ENCODE measurements around the gene PDIA2.
A peak's percentile ranks its signal among the peaks of the same experiment; 100 is the strongest.

Gene PDIA2

DNA sequence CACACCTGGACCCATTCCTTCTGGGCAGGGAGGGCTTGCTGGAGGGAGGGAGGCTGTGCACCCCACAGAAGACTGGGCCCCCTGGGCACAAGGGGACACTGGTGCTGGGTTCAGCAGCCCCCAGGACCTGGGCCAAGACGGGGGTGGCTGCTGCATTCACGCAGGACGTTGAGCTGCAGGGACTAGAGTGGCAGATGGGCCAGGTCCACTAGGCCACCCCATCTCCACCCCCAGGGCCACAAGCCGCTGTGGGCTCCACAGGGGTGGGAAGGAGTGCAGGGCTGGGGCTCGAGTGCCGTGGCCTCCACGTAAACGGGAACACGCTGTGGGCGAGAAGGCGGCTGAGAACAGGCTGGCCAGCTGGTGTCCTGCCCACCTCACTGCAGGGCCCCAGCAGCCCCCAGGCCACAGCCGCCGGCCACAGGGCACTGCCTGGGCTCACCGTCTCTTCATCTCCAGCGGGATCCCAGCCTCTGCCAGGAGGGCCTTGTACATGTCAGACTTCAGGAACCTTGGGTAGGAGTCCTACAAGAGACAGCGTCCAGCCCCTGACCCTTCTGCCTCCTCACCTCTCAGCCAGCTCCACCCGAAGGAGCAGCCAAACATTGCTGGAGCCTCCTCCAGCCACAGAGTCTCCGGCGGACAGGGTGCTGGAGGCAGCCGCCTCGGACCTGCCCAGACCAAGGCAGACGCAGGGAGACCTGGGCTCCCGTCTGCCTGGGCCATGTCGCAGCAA, 13.7 kb upstream of the PDIA2 start:
- H3K4me3 Mint-ChIP-seq, result no peak overlapping the region

GRCh38 chr16:270381-271255, 12.3 kb upstream of the PDIA2 start:
- Mint-ChIP-seq H3K36me3 (ENCODE audit: low read depth) (no peaks in the 10 kb centered on the region), H3K27ac (no peak overlapping the region), H3K4me1 (ENCODE audit: low read depth) (no peaks in the 10 kb centered on the region), H3K4me3 (no peak overlapping the region), H3K9me3 (no peaks in the 10 kb centered on the region), H3K27me3 (no peaks in the 10 kb centered on the region)

More for the DNA sequence above, 13.7 kb upstream of the PDIA2 start:
- Mint-ChIP-seq H3K9me3 (no peaks in the 10 kb centered on the region), H3K4me1 (ENCODE audit: low read depth) (no peaks in the 10 kb centered on the region), H3K27ac (no peak overlapping the region), H3K36me3 (ENCODE audit: low read depth) (no peaks in the 10 kb centered on the region), H3K27me3 (no peaks in the 10 kb centered on the region)

DNA sequence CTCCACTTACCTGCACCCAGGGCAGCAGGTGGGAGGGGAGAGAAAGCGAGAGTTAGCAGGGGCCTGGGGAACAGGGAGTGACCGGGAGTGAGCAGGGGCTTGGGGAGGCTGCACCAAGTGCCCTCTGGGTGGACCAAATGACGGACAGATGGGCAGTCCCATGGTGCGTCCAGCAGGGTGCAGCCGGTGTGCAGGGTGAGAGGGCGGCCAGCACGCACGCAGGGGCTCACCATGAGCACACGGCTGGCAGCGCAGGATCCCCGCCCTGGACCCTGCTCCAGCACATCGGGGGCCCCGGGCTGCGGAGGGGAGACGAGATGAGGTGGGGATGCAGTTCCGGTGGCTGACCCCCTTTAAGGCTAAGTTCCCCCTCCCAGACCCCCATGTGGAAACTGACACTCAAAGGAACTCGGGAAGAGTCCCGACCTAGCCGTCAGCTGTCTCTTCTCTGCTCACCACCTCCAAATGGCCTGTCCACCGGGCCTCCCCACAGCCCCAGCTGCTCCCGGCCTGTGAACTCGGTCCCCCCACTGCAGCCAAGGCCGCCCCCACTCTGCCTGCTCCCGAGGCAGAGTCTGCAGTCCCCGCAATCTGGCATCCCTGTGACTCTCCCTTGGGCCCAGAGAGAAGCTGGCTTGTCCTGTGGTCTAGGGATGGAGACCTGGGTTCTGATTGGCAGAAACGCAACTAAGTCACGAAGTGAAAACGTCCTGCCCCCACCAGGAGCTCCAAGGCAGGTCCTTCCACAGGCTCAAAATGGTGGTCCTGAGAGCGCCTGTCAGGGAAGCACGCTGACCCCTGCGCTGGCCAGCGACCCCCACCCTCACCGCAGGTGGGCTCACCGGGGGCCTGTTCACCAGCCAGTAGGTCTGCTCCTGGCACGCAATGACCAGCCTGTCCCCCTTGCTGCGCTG, 10.1 kb upstream of the PDIA2 start:
- no peaks in the 10 kb centered on the region for H3K4me1 Mint-ChIP-seq (ENCODE audit: low read depth)
- peaks cover 14% of the 10 kb centered on the region for H3K27me3 Mint-ChIP-seq
- no peaks in the 10 kb centered on the region for H3K9me3 Mint-ChIP-seq
- H3K36me3 Mint-ChIP-seq (ENCODE audit: low read depth), result no peaks in the 10 kb centered on the region
- no peak overlapping the region for H3K27ac Mint-ChIP-seq
- H3K4me3 Mint-ChIP-seq, result no peak overlapping the region

GRCh38 chr16:273547-274421, 9.2 kb upstream of the PDIA2 start:
- H3K4me3 Mint-ChIP-seq, result no peak overlapping the region
- H3K9me3 Mint-ChIP-seq, result no peaks in the 10 kb centered on the region
- peaks cover 14% of the 10 kb centered on the region for H3K27me3 Mint-ChIP-seq
- H3K36me3 Mint-ChIP-seq (ENCODE audit: low read depth), result no peaks in the 10 kb centered on the region
- H3K4me1 Mint-ChIP-seq (ENCODE audit: low read depth), result peaks cover 1% of the 10 kb centered on the region
- no peak overlapping the region for H3K27ac Mint-ChIP-seq

DNA sequence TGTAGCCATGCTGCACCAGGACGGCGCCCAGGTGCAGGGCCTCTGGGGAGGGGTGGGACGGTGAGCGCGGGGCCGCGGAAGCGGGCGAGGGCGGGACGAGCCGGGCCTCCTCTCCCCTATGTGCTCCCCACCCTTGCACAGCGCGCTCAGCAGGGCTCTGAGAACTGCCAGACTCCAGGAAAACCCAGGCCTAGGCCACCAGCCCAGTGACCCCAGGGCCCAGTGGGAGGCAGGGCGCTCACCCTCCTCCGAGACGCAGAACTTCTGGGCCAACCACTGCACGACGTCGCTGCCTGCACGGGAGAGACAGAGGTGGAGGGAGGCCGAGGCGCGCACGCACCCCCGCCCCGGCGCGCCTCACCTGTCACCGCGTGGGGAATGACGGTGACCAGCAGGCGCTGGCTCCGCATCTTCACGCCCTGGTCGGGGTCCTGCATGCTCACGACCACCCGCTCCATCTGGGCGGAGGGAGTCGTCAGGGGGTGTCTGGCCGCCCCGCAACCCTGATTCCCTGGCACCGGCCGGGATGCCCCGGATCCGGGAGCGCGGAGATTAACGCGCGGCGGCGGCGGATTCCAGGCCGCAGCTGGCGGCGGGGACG, 7.8 kb upstream of the PDIA2 start:
- Mint-ChIP-seq H3K4me3 (no peak overlapping the region), H3K36me3 (ENCODE audit: low read depth) (no peaks in the 10 kb centered on the region), H3K4me1 (ENCODE audit: low read depth) (peaks cover 7% of the 10 kb centered on the region), H3K27me3 (peaks cover 17% of the 10 kb centered on the region), H3K27ac (no peak overlapping the region), H3K9me3 (no peaks in the 10 kb centered on the region)

GRCh38 chr16:275786-276232, 7.2 kb upstream of the PDIA2 start, which contains the start of gene RGS11:
Gene RGS11, minus strand, starts transcription at chr16:275944. Its CDS starts 33 bp downstream, at chr16:275911.
- no peaks in the 10 kb centered on the region for H3K9me3 Mint-ChIP-seq
- peaks cover 7% of the 10 kb centered on the region for H3K4me1 Mint-ChIP-seq (ENCODE audit: low read depth)
- H3K27me3 Mint-ChIP-seq, result peaks cover 17% of the 10 kb centered on the region
- no peak within 1 kb of the TSS for H3K4me3 Mint-ChIP-seq
- H3K27ac Mint-ChIP-seq, result no peak within 1 kb of the TSS
- H3K36me3 Mint-ChIP-seq (ENCODE audit: low read depth), result no peaks in the 10 kb centered on the region

- Mint-ChIP-seq H3K4me3 (peak overlapping the region; percentile 4), H3K36me3 (ENCODE audit: low read depth) (no peaks in the 10 kb centered on the region), H3K27me3 (peaks cover 17% of the 10 kb centered on the region), H3K9me3 (no peaks in the 10 kb centered on the region), H3K4me1 (ENCODE audit: low read depth) (peaks cover 7% of the 10 kb centered on the region), H3K27ac (no peak overlapping the region)
Observed at GRCh38 chr16:276426-277077, 6.4 kb upstream of the PDIA2 start.

- H3K36me3 Mint-ChIP-seq (ENCODE audit: low read depth), result no peaks in the 10 kb centered on the region
- H3K27me3 Mint-ChIP-seq, result peaks cover 17% of the 10 kb centered on the region
- no peak overlapping the region for H3K4me3 Mint-ChIP-seq
- H3K4me1 Mint-ChIP-seq (ENCODE audit: low read depth), result peaks cover 7% of the 10 kb centered on the region
- H3K27ac Mint-ChIP-seq, result no peak overlapping the region
- H3K9me3 Mint-ChIP-seq, result no peaks in the 10 kb centered on the region
Observed at GRCh38 chr16:278863-279366, 4.0 kb upstream of the PDIA2 start.

GRCh38 chr16:279531-279930, 3.4 kb upstream of the PDIA2 start:
- Mint-ChIP-seq H3K4me1 (ENCODE audit: low read depth) (peaks cover 7% of the 10 kb centered on the region), H3K9me3 (no peaks in the 10 kb centered on the region), H3K27me3 (peaks cover 17% of the 10 kb centered on the region), H3K27ac (no peak overlapping the region), H3K36me3 (ENCODE audit: low read depth) (no peaks in the 10 kb centered on the region), H3K4me3 (no peak overlapping the region)

- Mint-ChIP-seq H3K27me3 (peaks cover 17% of the 10 kb centered on the region), H3K27ac (no peak overlapping the region), H3K36me3 (ENCODE audit: low read depth) (no peaks in the 10 kb centered on the region), H3K4me3 (no peak overlapping the region), H3K9me3 (no peaks in the 10 kb centered on the region), H3K4me1 (ENCODE audit: low read depth) (peaks cover 7% of the 10 kb centered on the region)
Observed at GRCh38 chr16:280005-280460, 2.9 kb upstream of the PDIA2 start.

GRCh38 chr16:280552-280951, 2.4 kb upstream of the PDIA2 start, which contains the start of gene ARHGDIG:
Gene ARHGDIG, plus strand, starts transcription at chr16:280591. Its CDS starts 90 bp downstream, at chr16:280681.
- peaks cover 7% of the 10 kb centered on the region for H3K4me1 Mint-ChIP-seq (ENCODE audit: low read depth)
- H3K27ac Mint-ChIP-seq, result no peak within 1 kb of the TSS
- peaks cover 17% of the 10 kb centered on the region for H3K27me3 Mint-ChIP-seq
- no peak within 1 kb of the TSS for H3K4me3 Mint-ChIP-seq
- no peaks in the 10 kb centered on the region for H3K9me3 Mint-ChIP-seq
- no peaks in the 10 kb centered on the region for H3K36me3 Mint-ChIP-seq (ENCODE audit: low read depth)

DNA sequence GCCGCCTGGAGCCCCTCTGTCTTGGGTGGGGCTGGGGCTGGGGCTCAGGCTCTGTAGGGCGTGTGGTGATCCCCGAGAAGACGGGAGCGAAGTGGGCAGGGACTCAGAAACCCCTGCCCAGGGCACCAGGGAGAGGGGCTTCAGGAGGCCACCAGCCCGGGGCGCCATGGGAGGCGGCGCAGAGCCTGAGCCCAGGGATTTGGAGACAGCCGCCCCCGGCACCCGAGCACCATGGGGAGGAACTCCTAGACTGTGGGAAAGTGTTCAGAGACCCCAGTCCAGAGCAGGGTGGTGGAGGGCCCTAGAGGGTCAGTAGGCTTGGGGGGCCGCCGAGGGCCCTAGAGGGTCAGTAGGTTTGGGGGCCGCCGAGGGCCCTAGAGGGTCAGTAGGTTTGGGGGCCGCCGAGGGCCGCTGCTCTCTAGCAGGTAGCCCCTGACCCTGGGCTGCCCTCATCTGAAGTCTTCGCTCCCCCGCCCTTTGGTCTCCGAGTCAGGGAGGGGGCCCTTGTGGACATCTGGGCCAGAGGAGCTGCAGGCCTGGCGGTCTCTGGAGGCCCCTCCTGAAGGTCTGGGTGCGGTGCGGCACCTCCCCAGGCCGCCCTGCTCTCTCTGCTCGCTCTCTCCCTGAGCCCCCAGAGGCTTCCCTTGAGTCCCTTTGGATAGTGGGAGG, 1.8 kb upstream of the PDIA2 start:
- H3K27ac Mint-ChIP-seq, result no peak overlapping the region
- H3K27me3 Mint-ChIP-seq, result peaks cover 16% of the 10 kb centered on the region
- no peaks in the 10 kb centered on the region for H3K36me3 Mint-ChIP-seq (ENCODE audit: low read depth)
- H3K4me3 Mint-ChIP-seq, result no peak overlapping the region
- no peaks in the 10 kb centered on the region for H3K9me3 Mint-ChIP-seq
- H3K4me1 Mint-ChIP-seq (ENCODE audit: low read depth), result peaks cover 7% of the 10 kb centered on the region

Data from stimulated activated naive CD8-positive, alpha-beta T cell treated with anti-CD3 and anti-CD28 coated beads, Interleukin-15, Interleukin-2, amounts not matched to agents 100 ng/mL and 50 ng/mL, for 24 hours (primary cell).